ENCODE measurements around the gene ST8SIA5. TPM values are rescaled to one million over a fixed set of nuclear protein-coding genes. Genes with fewer than 3 reads are reported as not detected.
"Not testable (repeated sequence)": the region's sequence is repeated elsewhere in the genome, so short reads cannot be mapped to it uniquely, and the experiment has no call there.

ST8SIA5 gene, protein sequence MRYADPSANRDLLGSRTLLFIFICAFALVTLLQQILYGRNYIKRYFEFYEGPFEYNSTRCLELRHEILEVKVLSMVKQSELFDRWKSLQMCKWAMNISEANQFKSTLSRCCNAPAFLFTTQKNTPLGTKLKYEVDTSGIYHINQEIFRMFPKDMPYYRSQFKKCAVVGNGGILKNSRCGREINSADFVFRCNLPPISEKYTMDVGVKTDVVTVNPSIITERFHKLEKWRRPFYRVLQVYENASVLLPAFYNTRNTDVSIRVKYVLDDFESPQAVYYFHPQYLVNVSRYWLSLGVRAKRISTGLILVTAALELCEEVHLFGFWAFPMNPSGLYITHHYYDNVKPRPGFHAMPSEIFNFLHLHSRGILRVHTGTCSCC
- not detected in 2 replicates for total RNA-seq (2014; rRNA removed; shearing (Covaris generic))

DNA sequence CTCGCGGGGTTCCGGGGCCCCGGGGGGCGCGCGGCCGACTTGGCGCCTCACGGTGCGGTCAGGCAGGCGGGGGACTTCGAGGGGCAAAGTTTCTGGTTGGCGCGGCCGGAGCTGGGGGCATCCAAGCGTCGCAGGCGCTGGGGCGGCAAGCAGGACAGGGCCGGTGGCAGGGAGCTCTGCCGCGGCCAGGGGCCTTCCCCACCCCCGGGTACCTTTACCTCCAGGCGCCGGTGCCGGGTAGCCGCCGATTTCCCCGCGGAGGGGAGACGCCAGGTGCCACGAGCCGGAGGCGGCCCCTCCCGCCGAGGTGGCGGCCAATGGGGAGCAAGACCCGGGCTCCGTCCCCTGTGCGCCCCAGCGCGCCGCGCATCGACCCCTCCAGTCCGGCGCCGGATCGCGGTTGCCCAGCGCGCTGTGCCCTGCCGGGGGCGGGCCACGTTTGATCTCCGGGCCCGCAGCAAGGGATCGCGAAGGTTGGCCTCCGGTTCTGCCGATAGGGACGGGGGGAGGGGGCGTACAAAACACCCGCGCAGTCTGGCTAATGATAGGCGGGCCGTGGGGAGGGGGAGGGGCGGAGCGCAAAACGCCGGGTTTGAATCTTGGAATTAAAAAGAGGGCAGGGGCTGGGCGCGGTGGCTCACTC is at the start of gene ST8SIA5:
ST8SIA5 (minus strand) TSS at position 495 of the 643 bp plus-strand sequence. CDS start 545 bp downstream, outside the sequence.
- DNase-seq (ENCODE audit: low spot score): peak; percentile 64
- in situ Hi-C loops (cut with HindIII; ENCODE audit: low sequenced_read_pairs): no loop called here

DNA sequence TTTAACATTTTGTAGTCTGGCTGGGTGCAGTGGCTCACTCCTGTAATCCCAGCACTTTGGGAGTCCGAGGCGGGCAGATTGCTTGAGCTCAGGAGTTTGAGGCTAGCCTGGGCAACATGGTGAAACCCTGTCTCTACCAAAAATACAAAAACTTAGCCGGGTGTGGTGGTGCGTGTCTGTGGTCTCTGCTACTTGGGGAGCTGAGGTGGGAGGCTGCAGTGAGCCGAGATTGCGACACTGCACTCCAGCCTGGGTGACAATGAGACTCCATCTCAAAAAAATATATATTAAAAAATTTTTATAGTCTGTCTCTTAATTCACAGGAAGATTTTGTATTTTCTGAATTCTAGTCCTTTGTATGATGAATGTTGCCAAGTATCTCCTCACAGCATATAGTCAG is 39.1 kb upstream of the ST8SIA5 start:
- in situ Hi-C loops (cut with HindIII; ENCODE audit: low sequenced_read_pairs); DNase-seq (ENCODE audit: low spot score): not testable (repeated sequence)

DNA sequence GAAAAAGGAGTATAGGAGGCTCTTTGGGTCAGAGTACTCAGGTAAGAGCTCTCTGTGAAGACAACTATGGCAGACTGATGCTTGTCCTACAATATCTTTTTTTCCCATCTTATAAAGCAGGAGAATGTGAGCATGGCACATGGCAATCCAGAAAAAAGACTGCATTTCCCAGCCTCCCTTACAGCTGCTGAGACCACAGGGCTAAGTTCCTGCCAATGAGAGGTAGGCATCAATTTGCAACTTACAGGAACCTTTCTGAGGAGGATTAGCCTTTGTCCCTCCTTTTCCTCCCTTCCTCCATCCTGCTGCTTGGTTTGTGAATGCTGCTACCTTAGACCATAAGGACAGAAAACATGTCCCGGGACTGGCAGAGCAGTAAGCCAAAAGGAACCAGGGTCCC is 37.8 kb upstream of the ST8SIA5 start:
- DNase-seq (ENCODE audit: low spot score): no peak
- in situ Hi-C loops (cut with HindIII; ENCODE audit: low sequenced_read_pairs): no loop called here

DNA sequence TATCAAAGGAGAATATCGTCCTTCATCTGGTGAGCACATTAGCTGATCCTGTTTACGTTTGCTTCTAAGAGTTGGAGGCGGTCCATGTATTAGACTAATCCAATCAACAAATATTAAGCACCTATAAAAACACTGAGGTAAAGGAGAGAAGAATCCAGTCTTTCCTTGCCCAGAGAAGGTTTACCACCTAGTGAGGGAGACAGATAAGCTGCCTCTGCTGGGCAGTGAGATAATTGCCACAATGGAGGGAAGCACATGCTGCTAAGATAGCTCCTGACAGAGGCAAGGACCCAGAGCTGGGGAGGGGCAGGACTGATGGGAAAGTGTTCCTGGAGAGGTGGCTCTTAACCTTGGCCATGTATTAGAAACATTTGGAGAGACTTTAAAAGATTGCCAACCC is 36.7 kb upstream of the ST8SIA5 start:
- in situ Hi-C loops (cut with HindIII; ENCODE audit: low sequenced_read_pairs): no loop called here
- DNase-seq (ENCODE audit: low spot score): no peak

DNA sequence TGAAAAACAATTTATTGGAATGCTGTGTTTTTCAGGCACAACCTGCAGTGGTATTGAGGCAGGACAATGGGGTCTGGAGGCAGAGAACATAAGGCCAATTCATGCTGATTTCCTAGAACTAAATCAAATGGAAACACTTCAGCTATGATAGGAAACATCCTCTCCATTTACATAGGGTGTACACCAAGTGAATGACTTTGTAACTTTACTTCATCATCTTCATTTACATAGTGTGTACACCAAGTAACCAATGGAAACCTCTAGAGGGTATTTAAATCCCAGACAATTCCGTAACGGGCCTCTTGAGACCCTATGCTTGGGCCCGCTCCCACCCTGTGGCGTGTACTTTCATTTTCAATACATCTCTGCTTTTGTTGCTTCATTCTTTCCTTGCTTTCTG is 32.2 kb upstream of the ST8SIA5 start:
- in situ Hi-C loops (cut with HindIII; ENCODE audit: low sequenced_read_pairs): no loop called here
- DNase-seq (ENCODE audit: low spot score): no peak

DNA sequence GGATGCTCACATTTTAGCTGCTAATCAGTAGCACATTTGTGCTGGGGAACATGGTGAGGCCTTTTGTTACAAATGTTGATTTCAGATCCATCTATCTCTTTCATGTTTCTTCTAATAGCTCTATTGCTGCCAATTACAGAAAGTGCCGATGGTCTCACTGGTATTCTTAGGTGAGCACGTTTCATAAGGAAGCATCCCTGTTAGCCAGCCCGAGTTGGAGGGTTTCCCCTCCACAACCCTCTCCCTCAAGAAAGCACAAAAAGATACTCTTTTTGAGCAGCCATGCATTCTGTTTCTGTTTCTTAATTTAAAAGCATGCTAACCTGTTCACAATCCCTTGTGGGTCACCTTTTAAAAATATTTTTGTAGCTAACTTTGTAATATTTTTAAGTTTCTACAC is 30.8 kb upstream of the ST8SIA5 start:
- DNase-seq (ENCODE audit: low spot score): no peak
- in situ Hi-C loops (cut with HindIII; ENCODE audit: low sequenced_read_pairs): no loop called here

DNA sequence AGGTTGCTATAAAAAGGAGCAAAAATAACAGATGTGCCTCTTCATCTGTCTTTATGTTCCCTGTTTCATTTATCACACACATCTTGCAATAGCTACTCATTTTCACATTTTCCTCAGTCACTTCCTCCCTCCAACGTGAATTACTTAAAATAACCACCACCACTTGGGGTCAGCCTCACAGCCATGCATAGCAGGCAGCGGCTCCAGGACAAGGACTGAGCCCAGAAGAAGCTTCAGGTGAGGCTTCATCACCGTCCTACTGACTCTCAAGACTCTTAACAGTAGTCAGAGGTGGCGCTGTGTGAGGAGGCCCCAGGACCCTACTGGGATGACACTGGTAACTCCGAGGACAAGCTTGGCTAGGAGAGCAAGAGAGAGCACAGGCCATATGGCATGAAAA is 15.5 kb upstream of the ST8SIA5 start:
- in situ Hi-C loops (cut with HindIII; ENCODE audit: low sequenced_read_pairs): no loop called here
- peak; percentile 55 for DNase-seq (ENCODE audit: low spot score)

DNA sequence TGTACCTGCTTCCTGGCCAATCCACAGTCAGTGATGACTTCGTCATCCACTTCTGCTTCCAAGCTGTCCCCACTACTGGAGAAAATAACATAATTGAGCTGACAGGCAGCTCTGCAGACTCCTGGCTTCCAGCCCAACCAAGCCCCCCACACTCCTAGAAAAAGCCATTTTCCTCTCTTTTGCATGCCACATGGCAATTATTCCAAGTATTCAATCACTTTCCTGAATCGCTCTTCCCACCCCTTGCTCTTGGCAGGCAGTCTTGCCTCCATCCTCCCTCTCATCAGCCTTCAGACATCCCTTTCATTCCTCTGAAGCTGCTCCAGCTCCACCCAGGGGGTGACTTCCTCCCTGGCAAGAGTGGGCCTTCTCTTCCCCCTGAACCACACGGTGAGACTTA is 14.3 kb upstream of the ST8SIA5 start:
- in situ Hi-C loops (cut with HindIII; ENCODE audit: low sequenced_read_pairs): no loop called here

DNA sequence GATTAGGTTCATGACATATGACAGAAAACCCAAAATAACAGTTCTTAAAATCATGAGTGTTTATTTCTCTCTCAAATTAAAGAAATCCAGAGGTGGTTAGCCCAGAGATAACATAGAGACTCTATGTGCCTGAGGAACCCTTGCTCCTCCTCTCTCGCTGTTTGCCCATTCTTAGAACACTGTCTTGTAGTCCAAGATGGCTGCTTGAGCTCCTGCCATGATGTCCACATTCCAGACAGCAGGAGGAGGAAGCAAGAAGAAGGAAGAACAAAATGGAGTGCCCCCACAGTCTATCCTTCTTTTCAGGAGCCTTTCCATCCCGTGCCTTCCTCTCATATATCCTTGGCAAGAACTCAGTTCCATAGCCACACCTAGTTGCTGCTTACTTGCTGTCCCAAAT is 13.9 kb upstream of the ST8SIA5 start:
- in situ Hi-C loops (cut with HindIII; ENCODE audit: low sequenced_read_pairs): no loop called here
- DNase-seq (ENCODE audit: low spot score): no peak

More for the DNA sequence above, 14.3 kb upstream of the ST8SIA5 start:
- DNase-seq (ENCODE audit: low spot score): peak; percentile 76

DNA sequence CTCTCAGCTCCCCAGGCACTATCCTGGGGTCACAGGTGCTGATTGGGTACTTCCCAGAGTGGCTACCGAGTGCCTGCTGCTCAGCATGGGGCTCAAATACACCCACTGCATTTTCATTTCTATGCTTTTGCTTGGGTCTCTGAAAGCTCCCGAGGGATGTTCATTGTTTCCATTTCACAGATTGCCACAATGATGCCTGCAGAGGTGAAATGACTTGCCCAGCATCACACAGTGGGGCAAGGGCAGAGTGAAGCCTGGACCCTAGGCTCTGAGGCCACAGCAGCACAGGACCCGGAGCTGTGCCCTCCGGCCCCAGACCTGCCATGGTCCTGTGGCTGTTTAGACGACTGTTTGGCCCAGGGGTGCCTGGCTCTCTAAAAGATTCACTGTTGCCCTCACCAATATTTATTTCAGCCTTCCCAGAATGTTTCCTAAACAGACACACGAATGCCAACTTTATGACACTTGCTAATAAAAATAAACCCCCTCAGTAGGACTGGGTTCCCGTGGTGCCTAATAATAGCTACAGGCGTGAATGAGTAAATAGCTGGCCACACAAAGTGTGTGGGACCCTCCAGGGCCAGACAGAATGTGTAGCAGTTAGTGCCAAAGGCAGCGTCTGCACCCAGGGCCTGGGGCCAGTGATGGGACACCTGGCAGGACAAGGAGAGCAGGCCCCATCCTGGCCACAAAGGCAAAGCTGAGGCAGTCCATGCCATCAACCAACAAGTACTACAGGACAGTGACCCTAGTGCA is 11.5 kb upstream of the ST8SIA5 start:
- in situ Hi-C loops (cut with HindIII; ENCODE audit: low sequenced_read_pairs): no loop called here
- no peak for DNase-seq (ENCODE audit: low spot score)

DNA sequence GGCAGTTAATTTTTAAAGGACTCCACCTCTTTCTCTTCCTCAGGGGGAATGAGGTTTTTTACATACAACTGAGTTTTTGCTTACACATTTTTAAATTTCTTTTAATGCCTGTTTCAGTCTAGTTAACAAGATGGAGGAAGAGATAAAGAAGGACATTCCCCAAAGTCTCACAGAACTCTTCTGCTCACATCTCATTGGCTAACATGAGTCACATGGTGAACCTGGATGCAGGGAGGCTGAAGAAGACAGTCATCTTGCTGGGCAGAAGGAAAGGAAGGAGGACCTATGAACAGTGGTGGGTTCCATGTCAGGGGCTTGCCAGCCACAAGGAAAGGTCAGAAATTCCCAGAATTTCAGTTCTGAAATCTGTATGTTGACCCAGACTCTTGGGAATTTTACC is 10.4 kb upstream of the ST8SIA5 start:
- in situ Hi-C loops (cut with HindIII; ENCODE audit: low sequenced_read_pairs): no loop called here
- no peak for DNase-seq (ENCODE audit: low spot score)

DNA sequence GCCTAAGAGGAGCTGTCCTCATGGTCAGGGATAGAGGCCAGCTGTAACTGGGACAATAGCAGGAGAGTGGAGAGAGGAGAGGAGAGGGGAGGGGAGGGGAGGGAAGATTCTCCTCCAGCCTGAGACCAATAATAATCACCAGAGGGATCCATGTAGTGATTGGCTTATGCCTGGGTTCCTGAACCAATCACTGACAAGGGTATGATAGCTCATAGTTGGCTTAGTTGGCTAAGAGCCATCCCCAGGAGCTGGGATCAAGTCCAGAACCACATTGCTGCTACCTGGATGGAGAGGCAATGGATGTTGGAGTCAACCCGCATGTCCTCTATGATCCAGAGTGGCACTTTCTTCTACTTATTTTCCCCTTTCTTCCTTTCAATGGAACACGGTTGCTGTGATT is 7.7 kb upstream of the ST8SIA5 start:
- in situ Hi-C loops (cut with HindIII; ENCODE audit: low sequenced_read_pairs): no loop called here

DNA sequence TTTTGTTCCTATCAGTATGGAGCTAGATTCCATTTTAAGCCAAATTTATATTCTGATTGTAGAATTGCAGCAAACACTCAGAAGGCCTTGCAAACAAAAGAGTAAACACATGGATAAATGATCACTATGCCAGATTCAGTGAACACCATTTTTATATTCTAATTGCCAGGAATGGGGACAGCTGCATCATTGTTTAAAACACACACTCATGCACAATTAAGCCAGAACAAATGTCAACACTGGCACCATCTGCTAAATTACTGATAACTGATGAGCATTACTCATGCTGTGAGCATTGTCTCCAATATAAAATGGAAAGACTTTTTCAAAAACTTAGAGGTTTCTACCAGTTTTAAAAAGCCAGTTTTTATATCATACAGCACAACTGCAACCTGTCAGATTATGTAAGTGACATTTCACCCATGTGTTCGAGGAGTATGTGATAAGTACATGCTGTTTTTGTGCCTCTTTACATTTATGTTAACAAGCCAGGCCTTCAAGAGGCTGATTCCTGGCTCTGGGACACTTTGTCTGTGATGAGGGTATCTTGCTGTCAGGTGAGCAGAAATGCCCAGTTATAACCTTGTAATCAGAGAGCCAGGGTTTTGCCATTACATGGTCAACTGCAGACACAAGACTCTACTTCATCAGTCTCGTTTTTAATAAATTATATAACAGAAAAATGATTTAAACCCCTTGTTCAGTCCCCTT is 4.4 kb upstream of the ST8SIA5 start:
- in situ Hi-C loops (cut with HindIII; ENCODE audit: low sequenced_read_pairs): no loop called here
- peak; percentile 55 for DNase-seq (ENCODE audit: low spot score)

More for the DNA sequence above, 7.7 kb upstream of the ST8SIA5 start:
- DNase-seq (ENCODE audit: low spot score): peak; percentile 76

DNA sequence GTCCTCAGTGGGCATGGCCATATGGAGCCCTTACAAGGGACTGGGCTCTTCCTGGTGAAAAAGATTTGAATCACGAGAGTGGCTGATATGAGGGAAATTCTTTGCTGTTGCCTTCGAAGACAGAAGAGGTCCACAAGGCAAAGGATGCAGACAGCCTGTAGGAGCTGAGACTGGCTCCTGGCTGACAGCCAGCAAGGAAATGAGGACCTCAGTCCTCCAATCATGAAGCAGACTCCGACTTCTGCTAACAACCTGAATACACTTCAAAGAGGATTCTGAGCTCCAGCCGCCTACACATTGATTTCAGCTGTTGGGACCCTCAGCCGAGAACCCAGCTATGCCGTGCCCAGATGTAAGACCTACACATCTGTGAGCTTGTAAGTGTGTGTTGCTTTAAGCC is 3.0 kb upstream of the ST8SIA5 start:
- peak; percentile 72 for DNase-seq (ENCODE audit: low spot score)
- in situ Hi-C loops (cut with HindIII; ENCODE audit: low sequenced_read_pairs): no loop called here

DNA sequence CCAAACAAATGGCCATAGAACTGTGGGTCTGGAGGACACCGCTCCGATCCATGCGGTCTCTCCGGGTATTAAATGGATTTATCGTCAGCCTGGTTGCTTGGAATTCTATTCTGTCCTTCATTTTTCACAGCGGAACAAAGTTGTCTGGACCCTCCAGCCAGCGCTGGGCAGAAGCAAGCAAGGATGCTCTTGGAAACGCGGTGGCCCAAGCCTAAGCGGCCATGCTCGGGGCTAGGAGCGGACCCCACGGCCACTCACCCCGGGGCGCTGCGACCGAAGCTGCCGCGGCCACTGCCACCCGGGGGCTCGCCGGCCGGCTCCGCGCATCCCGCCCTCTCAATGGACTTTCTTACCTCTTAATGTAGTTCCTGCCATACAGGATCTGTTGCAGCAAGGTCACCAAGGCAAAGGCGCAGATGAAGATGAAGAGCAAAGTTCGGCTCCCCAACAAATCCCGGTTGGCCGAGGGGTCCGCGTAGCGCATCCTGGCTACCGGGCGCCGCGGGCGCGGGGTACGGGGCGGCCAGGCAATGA is 761 bp downstream of the ST8SIA5 start:
- in situ Hi-C loops (cut with HindIII; ENCODE audit: low sequenced_read_pairs): no loop called here
- no peak for DNase-seq (ENCODE audit: low spot score)

DNA sequence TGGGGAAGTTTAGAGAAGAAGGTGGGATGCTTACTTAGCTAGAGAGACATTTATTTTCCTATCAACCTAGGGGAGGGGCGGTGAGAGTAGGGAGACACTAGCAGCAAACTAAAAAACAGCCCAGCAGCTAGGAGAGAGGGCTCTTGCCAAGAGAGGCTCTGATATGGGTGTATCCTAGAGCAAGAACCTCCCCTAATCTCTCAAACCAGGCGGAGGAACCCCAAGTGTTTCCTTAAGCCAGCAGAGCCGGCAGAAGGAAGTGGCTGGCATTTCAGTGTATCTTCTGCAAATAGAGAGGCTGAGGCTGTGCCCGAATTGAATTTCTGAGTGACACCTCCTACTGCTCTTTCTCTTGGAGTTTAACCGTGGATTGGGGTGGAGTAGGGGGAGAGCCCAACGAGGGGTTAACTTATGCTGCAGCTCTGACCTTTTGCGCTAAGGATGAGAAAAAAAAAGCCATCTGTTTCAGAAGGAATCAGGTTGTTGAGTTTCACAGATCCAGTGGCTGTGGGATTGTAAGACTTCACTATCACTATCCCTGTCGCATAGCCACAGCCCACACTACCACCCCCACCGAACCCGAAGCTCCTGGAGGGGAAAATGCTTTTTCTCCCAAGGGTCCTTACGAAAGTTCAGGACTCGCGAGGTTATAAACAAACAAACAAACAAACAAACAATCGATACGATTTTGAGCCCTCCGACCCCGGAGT is 1.4 kb downstream of the ST8SIA5 start:
- in situ Hi-C loops (cut with HindIII; ENCODE audit: low sequenced_read_pairs): no loop called here
- DNase-seq (ENCODE audit: low spot score): peak; percentile 85

DNA sequence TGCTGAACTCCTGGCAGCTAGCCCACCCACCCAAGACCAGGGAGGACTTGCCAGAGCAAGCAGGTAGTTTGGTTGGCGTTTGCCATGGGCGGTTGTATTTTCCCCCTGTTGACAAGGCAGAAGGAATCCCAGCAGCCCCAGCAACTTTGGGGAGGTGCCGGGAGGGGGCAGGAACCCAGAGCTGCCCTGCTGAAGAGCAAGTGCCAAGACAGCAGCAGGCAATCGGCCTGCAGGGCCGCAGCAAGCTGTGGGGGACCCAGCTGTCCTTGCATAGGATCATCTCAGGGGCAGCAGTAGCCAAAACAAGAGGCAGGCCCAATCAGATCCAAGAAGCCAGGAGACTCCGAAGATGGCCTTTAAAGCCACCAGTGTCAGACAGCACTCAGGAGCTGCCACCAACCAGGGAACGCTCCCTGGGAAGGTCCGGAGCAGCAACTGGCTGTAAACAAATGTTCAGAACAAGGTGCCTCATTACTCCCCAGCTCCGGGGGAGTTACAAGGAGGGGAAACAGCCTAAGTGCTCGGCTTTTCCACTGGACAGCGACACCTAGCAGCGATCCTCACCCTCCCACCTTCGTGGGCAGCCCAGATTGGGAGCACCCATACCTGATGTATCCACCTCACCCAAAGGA is 2.1 kb downstream of the ST8SIA5 start:
- in situ Hi-C loops (cut with HindIII; ENCODE audit: low sequenced_read_pairs): no loop called here
- DNase-seq (ENCODE audit: low spot score): peak; percentile 96

DNA sequence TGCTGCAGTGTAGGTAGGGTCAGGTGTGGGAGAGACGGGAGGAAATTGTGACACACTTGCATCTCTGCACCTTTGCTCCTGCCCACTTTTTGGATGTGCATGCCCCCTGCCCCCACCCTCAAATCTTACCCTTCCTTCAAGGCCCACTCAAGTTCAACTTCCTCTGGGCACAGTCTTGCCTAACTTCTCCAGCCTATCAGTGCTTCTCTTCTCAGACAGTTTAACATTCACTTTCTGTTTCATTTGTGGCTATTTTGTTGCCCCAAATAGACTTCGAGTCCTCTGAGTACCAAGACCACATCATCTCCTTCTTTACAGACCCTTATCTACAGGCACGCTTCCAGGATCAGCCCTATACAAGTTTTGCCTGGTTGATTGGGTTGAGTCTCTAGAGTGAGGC is 2.7 kb downstream of the ST8SIA5 start:
- no peak for DNase-seq (ENCODE audit: low spot score)
- in situ Hi-C loops (cut with HindIII; ENCODE audit: low sequenced_read_pairs): no loop called here
